Mesothelial cell of epicardium (in vitro differentiated cells): ENCODE measurements around the gene GJA5. TPM values are rescaled to one million over a fixed set of nuclear protein-coding genes. Genes with fewer than 3 reads are reported as not detected.

Source experiments
- DNase-seq, 2 experiments: peaks; one replicate each; pipeline ENCODE4 v3.0.0; 2021; ENCODE audit warnings: low spot score in 2 of 2; ENCODE audit not compliant: unreplicated experiment in 2 of 2
- H3K27ac Mint-ChIP-seq: 2 replicates; pipeline ENCODE4 v1.8.0; 2021; ENCODE audit warnings: mixed read lengths
- H3K27me3 Mint-ChIP-seq: 2 replicates; pipeline ENCODE4 v1.8.0; 2021; ENCODE audit warnings: low read depth, mixed read lengths
- H3K36me3 Mint-ChIP-seq: 2 replicates; pipeline ENCODE4 v1.8.0; 2021; ENCODE audit warnings: mixed read lengths
- H3K4me1 Mint-ChIP-seq: 2 replicates; pipeline ENCODE4 v1.8.0; 2021; ENCODE audit warnings: mixed read lengths
- H3K4me3 Mint-ChIP-seq: 2 replicates; pipeline ENCODE4 v1.8.0; 2021; ENCODE audit warnings: mild to moderate bottlenecking, moderate library complexity, mixed read lengths
- H3K9me3 Mint-ChIP-seq: 2 replicates; pipeline ENCODE4 v1.8.0; 2021; ENCODE audit warnings: mixed read lengths
- total RNA-seq: library from RNA; stranded (reverse); gene quantifications from 3 replicates; pipeline ENCODE4 v1.2.1, GENCODE V29; 2021
- TF ChIP-seq, protein P1 (sequence below): fragments of 200-600 bp; sonication (generic); IDR thresholded peaks from one replicate; pipeline ENCODE4 v1.5.0; 2021; ENCODE audit warnings: antibody characterized with exemption; ENCODE audit not compliant: unreplicated experiment

GJA5 gene
- total RNA-seq, result 0.61 to 1.3 TPM (median 0.62 TPM) in 3 replicates

DNA sequence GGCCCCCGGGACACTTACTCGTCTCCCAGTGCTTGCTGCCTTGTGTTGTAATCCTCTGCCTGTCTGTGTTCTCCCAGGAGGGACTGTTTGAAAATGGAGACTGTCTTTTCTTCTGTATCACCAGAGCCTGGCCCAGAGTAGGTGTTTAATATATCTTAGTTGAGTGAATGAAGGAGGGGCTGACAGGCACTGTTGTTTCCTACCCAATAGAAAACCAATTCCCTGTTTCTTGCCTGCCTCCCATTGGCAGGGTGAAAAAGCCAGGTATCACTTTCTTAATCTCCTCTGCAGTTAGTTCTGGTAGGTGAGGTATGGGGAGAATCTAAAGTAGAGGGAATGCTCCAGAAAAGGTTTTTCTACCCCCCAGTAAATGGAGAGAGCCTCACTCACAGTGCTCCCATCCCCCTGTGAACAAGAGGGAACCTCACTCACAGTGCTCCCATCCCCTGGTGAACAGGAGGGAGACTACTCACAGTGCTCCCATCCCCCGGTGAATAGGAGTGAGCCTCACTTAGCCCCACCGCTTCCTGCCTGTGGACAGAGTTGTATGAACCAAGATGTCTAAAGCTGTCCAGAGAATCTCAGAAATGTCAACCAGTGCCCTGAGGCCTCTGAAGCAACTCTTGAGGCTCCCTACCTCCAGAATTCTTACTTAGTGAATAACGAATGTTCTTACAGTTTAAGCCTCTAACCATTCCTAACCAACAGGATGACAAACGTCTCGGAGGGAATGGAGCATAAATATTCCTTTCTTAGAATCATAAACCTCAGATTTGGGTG is at the start of gene GJA5:
Gene GJA5, minus strand, starts transcription at position 122 of the 780 bp plus-strand sequence. CDS start 1,364 bp downstream, outside the sequence.
- Mint-ChIP-seq H3K27ac (no peak within 1 kb of the TSS), H3K27me3 (no peaks in the 10 kb centered on the region), H3K4me3 (no peak within 1 kb of the TSS), H3K36me3 (no peaks in the 10 kb centered on the region), H3K4me1 (peaks cover 26% of the 10 kb centered on the region), H3K9me3 (no peaks in the 10 kb centered on the region)
- no peak for DNase-seq
- TF ChIP-seq, protein P1, sequence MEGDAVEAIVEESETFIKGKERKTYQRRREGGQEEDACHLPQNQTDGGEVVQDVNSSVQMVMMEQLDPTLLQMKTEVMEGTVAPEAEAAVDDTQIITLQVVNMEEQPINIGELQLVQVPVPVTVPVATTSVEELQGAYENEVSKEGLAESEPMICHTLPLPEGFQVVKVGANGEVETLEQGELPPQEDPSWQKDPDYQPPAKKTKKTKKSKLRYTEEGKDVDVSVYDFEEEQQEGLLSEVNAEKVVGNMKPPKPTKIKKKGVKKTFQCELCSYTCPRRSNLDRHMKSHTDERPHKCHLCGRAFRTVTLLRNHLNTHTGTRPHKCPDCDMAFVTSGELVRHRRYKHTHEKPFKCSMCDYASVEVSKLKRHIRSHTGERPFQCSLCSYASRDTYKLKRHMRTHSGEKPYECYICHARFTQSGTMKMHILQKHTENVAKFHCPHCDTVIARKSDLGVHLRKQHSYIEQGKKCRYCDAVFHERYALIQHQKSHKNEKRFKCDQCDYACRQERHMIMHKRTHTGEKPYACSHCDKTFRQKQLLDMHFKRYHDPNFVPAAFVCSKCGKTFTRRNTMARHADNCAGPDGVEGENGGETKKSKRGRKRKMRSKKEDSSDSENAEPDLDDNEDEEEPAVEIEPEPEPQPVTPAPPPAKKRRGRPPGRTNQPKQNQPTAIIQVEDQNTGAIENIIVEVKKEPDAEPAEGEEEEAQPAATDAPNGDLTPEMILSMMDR, result no peak

DNA sequence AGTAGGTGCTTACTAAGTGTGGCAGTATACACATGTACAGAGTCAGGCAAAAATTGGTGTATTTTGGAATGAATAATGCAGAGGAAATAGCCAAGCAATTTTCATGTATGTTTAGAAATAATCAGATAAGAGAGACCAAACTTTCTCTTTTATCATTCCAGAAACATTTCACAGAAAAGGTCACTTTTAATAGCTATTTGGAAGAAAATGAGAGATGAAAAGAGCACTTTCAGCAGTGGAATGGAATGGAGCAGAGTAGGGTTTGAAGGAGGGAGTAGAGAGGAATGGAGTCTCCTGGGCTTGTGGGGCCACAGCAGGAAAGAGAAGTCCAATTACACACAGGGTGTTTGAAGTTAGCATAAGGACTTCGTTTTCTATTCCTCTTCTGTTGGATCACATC is 48.8 kb upstream of the GJA5 start:
- Mint-ChIP-seq H3K36me3 (no peaks in the 10 kb centered on the region), H3K9me3 (no peaks in the 10 kb centered on the region), H3K27ac (no peak overlapping the region), H3K4me1 (peaks cover 4% of the 10 kb centered on the region), H3K4me3 (no peak overlapping the region), H3K27me3 (no peaks in the 10 kb centered on the region)
- TF ChIP-seq, protein P1, result no peak
- DNase-seq, result no peak

DNA sequence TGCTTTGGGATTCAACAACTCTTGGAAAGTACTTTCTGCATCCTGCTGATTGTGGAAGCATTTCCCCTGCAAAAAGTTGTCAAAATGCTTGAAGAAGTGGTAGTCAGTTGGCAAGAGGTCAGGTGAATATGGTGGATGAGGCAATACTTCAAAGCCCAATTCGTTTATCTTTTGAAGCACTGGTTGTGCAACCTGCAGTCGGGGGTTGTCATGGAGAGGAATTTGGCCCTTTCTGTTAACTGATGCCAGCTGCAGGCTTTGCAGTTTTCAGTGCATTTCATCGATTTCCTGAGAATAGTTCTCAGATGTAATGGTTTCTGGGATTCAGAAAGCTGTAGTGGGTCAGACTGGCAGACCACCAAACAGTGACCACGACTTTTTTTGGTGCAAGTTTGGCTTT is 47.6 kb upstream of the GJA5 start:
- H3K27ac Mint-ChIP-seq, result no peak overlapping the region
- H3K9me3 Mint-ChIP-seq, result no peaks in the 10 kb centered on the region
- peaks cover 4% of the 10 kb centered on the region for H3K4me1 Mint-ChIP-seq
- DNase-seq, result no peak
- TF ChIP-seq, protein P1, result no peak
- H3K27me3 Mint-ChIP-seq, result no peaks in the 10 kb centered on the region
- no peak overlapping the region for H3K4me3 Mint-ChIP-seq
- H3K36me3 Mint-ChIP-seq, result no peaks in the 10 kb centered on the region

DNA sequence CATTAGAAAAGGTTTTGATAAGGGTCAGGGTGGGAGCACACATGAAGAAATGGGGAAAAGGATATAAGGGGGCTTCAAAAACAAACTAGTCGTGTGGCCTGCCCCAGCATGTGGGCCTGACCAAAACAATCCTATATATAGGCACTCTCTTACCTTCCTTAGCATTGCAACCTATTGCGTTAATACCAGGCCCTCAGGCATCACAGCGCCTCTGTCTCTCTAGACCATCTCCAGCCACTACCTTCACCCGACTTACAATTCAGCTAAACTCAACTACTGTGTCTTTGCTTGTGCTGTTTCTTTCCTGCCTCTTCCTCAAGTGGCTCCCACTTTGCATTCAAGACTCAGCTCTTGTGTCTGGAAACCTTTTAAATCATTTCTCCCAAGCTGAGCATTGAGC is 47.0 kb upstream of the GJA5 start:
- H3K4me1 Mint-ChIP-seq, result peaks cover 4% of the 10 kb centered on the region
- H3K27ac Mint-ChIP-seq, result no peak overlapping the region
- no peaks in the 10 kb centered on the region for H3K36me3 Mint-ChIP-seq
- no peak for DNase-seq
- H3K4me3 Mint-ChIP-seq, result no peak overlapping the region
- TF ChIP-seq, protein P1, result no peak
- H3K9me3 Mint-ChIP-seq, result no peaks in the 10 kb centered on the region
- no peaks in the 10 kb centered on the region for H3K27me3 Mint-ChIP-seq

DNA sequence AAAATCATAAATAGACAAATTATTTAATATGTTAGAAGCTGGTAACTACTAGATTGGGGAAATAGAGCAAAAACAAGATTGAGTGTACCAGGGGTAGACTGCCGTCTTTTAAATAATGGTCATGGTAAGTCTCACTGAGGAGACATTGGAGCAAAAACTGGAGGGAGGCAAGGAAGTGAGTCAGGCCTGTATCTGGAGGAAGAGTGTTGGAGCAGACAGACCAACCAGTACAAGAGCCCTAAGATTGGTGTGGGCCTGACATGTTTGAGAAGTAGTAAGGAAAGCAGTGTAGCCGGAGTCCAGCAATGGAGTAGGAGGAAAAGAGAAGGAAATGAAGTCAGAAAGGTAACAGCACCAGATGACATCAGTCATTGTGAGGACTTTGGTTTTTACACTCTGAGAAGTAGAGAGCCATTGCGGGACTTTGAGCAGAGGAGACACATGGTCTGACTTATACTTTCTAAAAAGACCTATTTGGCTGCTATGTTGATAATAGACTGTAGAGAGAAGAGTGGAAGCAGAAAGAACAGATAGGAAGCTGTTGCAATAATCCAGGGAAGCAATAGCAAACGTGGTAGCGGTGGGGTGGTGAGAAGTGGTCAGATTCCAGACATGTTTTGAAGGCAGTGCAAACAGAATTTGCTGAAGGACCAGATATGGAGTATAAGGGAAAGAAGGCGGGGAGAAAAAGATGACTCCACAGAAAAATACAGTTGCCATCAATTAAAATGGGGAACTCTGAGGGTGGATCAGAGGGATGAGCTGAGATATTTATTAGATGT is 44.7 kb upstream of the GJA5 start:
- H3K9me3 Mint-ChIP-seq, result peaks cover 3% of the 10 kb centered on the region
- peaks cover 2% of the 10 kb centered on the region for H3K27me3 Mint-ChIP-seq
- TF ChIP-seq, protein P1, result no peak
- DNase-seq, result no peak
- peaks cover 4% of the 10 kb centered on the region for H3K4me1 Mint-ChIP-seq
- no peak overlapping the region for H3K27ac Mint-ChIP-seq
- H3K36me3 Mint-ChIP-seq, result no peaks in the 10 kb centered on the region
- no peak overlapping the region for H3K4me3 Mint-ChIP-seq
